Smooth muscle cell (in vitro differentiated cells): ENCODE results near the gene HSPB8. TPM values are rescaled to one million over a fixed set of nuclear protein-coding genes. Genes with fewer than 3 reads are reported as not detected.

Experiments used
- DNase-seq: peaks from one replicate; lab custom pipeline; 2025; ENCODE audit not compliant: unreplicated experiment; lab: John Stamatoyannopoulos, UW
- H2AFZ ChIP-seq: fragments of 200-600 bp; sonication (generic); 2 replicates; pipeline ENCODE4 v1.6.0; 2016; ENCODE audit warnings: antibody characterized with exemption, low read depth, mild to moderate bottlenecking
- H3F3A ChIP-seq: fragments of 200-600 bp; sonication (generic); 2 replicates; pipeline ENCODE4 v1.6.0; 2017; ENCODE audit warnings: antibody characterized with exemption, low read depth
- H3K27ac ChIP-seq: fragments of 200-600 bp; sonication (generic); 2 replicates; pipeline ENCODE4 v1.5.1; 2016; ENCODE audit warnings: low read depth, mild to moderate bottlenecking
- H3K27me3 ChIP-seq: fragments of 200-600 bp; sonication (generic); 2 replicates; pipeline ENCODE4 v1.6.1; 2016; ENCODE audit warnings: low read depth, mild to moderate bottlenecking
- H3K36me3 ChIP-seq: fragments of 200-600 bp; sonication (generic); 2 replicates; pipeline ENCODE4 v1.5.1; 2016; ENCODE audit warnings: low read depth
- H3K4me1 ChIP-seq: fragments of 200-600 bp; sonication (generic); 2 replicates; pipeline ENCODE4 v1.5.1; 2016; ENCODE audit warnings: low read depth
- H3K4me2 ChIP-seq: fragments of 200-600 bp; sonication (generic); 2 replicates; pipeline ENCODE4 v1.6.0; 2016; ENCODE audit warnings: mild to moderate bottlenecking
- H3K4me3 ChIP-seq: fragments of 200-600 bp; sonication (generic); 2 replicates; pipeline ENCODE4 v1.5.1; 2016; ENCODE audit warnings: mild to moderate bottlenecking
- H3K79me2 ChIP-seq: fragments of 200-600 bp; sonication (generic); 2 replicates; pipeline ENCODE4 v1.6.0; 2016; ENCODE audit warnings: low read depth, mild to moderate bottlenecking
- H3K9ac ChIP-seq: fragments of 200-600 bp; sonication (generic); 2 replicates; pipeline ENCODE4 v1.6.0; 2016; ENCODE audit warnings: low read depth
- H3K9me3 ChIP-seq: fragments of 200-600 bp; sonication (generic); replicated peaks from 2 replicates; pipeline ENCODE4 v1.5.1; 2016; ENCODE audit warnings: low read depth
- H4K20me1 ChIP-seq: fragments of 200-600 bp; sonication (generic); 2 replicates; pipeline ENCODE4 v1.6.0; 2016; ENCODE audit warnings: low read depth
- WGBS: methylation state at CpG from one replicate; pipeline ENCODE4 v1.1.7; 2016; ENCODE audit warnings: low lambda C conversion rate; 5-methylcytosine and 5-hydroxymethylcytosine counted together
- polyA plus RNA-seq: library from polyadenylated mRNA; unstranded; fragments of >200 nt; fragmentation: Nextera tagmentation; extraction: Ambion mirVana; gene quantifications from 2 replicates; pipeline ENCODE4 v1.2.1, GENCODE V29; 2016
- total RNA-seq: library from RNA; depleted of rRNA; stranded (reverse); fragments of >200 nt; gene quantifications from 2 replicates; pipeline ENCODE4 v1.2.3, GENCODE V29; 2014
- TF ChIP-seq, protein P1 (sequence below): fragments of 200-600 bp; sonication (generic); IDR thresholded peaks from 2 replicates; pipeline ENCODE4 v1.5.1; 2017; ENCODE audit warnings: borderline replicate concordance, mild to moderate bottlenecking, antibody characterized with exemption; ENCODE audit not compliant: insufficient read depth, poor library complexity, severe bottlenecking

The HSPB8 gene
- total and polyA plus RNA-seq, 2 experiments from 2014 or later: 38.4 to 103 TPM

DNA sequence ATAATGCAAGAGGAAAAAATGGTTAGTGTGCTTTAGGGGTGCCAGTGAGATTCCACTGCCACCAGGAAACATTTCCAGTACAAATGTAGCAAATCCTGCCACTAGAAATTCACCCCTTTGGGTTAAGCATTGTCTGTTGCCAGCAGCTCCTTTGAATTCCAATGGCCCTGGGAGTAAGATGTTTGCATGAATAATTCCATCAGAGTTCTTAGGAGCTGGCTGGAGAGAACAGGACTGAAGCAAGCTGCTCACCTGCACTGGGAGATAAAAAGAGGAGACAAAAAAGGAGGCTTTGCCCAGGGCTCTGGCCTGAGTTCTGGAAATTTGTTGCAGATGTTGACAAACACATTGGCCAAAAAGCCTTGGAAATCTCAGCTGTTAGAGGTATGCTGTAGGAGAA, 57.6 kb downstream of the HSPB8 start:
- no peak overlapping the region for H3K4me3 ChIP-seq
- H3K9ac ChIP-seq: no peak overlapping the region

GRCh38 chr12:119239040-119239439, 60.3 kb downstream of the HSPB8 start:
- 92% methylated on average over 3 of the region's 3 CpGs for WGBS

More for the DNA sequence above, 57.6 kb downstream of the HSPB8 start:
- TF ChIP-seq, protein P1, sequence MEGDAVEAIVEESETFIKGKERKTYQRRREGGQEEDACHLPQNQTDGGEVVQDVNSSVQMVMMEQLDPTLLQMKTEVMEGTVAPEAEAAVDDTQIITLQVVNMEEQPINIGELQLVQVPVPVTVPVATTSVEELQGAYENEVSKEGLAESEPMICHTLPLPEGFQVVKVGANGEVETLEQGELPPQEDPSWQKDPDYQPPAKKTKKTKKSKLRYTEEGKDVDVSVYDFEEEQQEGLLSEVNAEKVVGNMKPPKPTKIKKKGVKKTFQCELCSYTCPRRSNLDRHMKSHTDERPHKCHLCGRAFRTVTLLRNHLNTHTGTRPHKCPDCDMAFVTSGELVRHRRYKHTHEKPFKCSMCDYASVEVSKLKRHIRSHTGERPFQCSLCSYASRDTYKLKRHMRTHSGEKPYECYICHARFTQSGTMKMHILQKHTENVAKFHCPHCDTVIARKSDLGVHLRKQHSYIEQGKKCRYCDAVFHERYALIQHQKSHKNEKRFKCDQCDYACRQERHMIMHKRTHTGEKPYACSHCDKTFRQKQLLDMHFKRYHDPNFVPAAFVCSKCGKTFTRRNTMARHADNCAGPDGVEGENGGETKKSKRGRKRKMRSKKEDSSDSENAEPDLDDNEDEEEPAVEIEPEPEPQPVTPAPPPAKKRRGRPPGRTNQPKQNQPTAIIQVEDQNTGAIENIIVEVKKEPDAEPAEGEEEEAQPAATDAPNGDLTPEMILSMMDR: no peak
- Histone ChIP-seq H3K9me3 (no peaks in the 10 kb centered on the region), H3K27ac (no peak overlapping the region), H3K36me3 (no peaks in the 10 kb centered on the region), H3K27me3 (no peaks in the 10 kb centered on the region), H3F3A (no peaks in the 10 kb centered on the region), H3K79me2 (no peaks in the 10 kb centered on the region), H3K4me2 (no peak overlapping the region), H2AFZ (no peak overlapping the region), H4K20me1 (no peaks in the 10 kb centered on the region), H3K4me1 (no peaks in the 10 kb centered on the region)
- DNase-seq: no peak

DNA sequence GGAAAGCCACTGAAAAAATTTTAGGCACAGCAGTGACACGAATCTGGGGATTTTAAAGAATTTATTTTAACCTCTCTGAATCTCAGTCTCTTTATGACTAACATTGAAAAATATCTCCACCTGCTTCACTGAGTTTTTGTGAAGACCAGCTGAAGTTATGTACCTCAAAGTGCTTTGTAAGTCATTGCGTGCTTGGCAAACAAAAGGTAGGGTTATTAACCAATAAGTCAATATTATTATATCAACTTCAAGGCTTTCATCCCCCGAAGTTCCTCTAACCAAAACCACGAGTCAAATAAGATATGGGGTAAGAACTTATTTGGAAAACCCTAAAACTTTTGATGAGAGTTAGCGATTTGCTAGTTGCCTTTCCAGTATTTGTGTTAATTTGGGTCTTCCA, 62.3 kb downstream of the HSPB8 start:
- no peak overlapping the region for H3K9ac ChIP-seq
- H4K20me1 ChIP-seq: no peaks in the 10 kb centered on the region
- no peaks in the 10 kb centered on the region for H3K4me1 ChIP-seq
- H3K36me3 ChIP-seq: no peaks in the 10 kb centered on the region
- H3K79me2 ChIP-seq: no peaks in the 10 kb centered on the region
- no peaks in the 10 kb centered on the region for H3F3A ChIP-seq
- TF ChIP-seq, protein P1: no peak
- DNase-seq: no peak
- H3K9me3 ChIP-seq: no peaks in the 10 kb centered on the region
- 84% methylated on average over 5 of the region's 5 CpGs for WGBS
- H3K4me2 ChIP-seq: no peak overlapping the region
- no peak overlapping the region for H3K4me3 ChIP-seq
- no peaks in the 10 kb centered on the region for H3K27me3 ChIP-seq
- no peak overlapping the region for H3K27ac ChIP-seq
- no peak overlapping the region for H2AFZ ChIP-seq

More at GRCh38 chr12:119239040-119239439, 60.3 kb downstream of the HSPB8 start:
- no peaks in the 10 kb centered on the region for H3K4me1 ChIP-seq
- H3K27ac ChIP-seq: no peak overlapping the region
- DNase-seq: no peak
- H3K36me3 ChIP-seq: no peaks in the 10 kb centered on the region
- TF ChIP-seq, protein P1: no peak
- no peaks in the 10 kb centered on the region for H3K79me2 ChIP-seq
- H3F3A ChIP-seq: no peaks in the 10 kb centered on the region
- no peak overlapping the region for H3K9ac ChIP-seq
- H3K4me2 ChIP-seq: no peak overlapping the region
- no peak overlapping the region for H3K4me3 ChIP-seq
- no peaks in the 10 kb centered on the region for H3K9me3 ChIP-seq
- H4K20me1 ChIP-seq: no peaks in the 10 kb centered on the region
- no peak overlapping the region for H2AFZ ChIP-seq
- H3K27me3 ChIP-seq: no peaks in the 10 kb centered on the region

- no peaks in the 10 kb centered on the region for H3K36me3 ChIP-seq
- no peaks in the 10 kb centered on the region for H4K20me1 ChIP-seq
- H3K27ac ChIP-seq: no peak overlapping the region
- no peaks in the 10 kb centered on the region for H3K27me3 ChIP-seq
- no peak overlapping the region for H2AFZ ChIP-seq
- H3F3A ChIP-seq: no peaks in the 10 kb centered on the region
- no peak overlapping the region for H3K9ac ChIP-seq
- no peak for DNase-seq
- no peaks in the 10 kb centered on the region for H3K4me1 ChIP-seq
- H3K4me3 ChIP-seq: no peak overlapping the region
- H3K4me2 ChIP-seq: no peak overlapping the region
- H3K9me3 ChIP-seq: no peaks in the 10 kb centered on the region
- WGBS: 83% methylated on average over 9 of the region's 9 CpGs
- TF ChIP-seq, protein P1: no peak
- no peaks in the 10 kb centered on the region for H3K79me2 ChIP-seq
Measured at GRCh38 chr12:119241580-119242169, 62.9 kb downstream of the HSPB8 start.

Other genes with a start within 250 kb of the HSPB8 start
- gene SRRM4, start 197.4 kb upstream of the HSPB8 start, total RNA-seq: 0.04 and 0.09 TPM in 2 replicates
- 0.35 TPM in 1 of 2 replicates, not detected in the other for gene SRRM4, start 197.4 kb upstream of the HSPB8 start, polyA plus RNA-seq
- not detected in 2 replicates for gene CCDC60, start 155.8 kb downstream of the HSPB8 start, total RNA-seq
- not detected in 2 replicates for gene CCDC60, start 155.8 kb downstream of the HSPB8 start, polyA plus RNA-seq